H9 (cell line): ENCODE data around the gene MAP3K2. TPM values are rescaled to one million over a fixed set of nuclear protein-coding genes. Genes with fewer than 3 reads are reported as not detected.

ENCODE experiments used
- DNase-seq: peaks from one replicate; pipeline ENCODE4 v3.0.0-alpha.2; 2017
- H2AFZ ChIP-seq: one replicate; pipeline ENCODE4 v1.6.1; 2013; ENCODE audit warnings: mild to moderate bottlenecking, low read length, control low read depth, moderate library complexity
- H2AK5ac ChIP-seq: 2 replicates; pipeline ENCODE4 v1.6.1; 2013; ENCODE audit warnings: low read length, control low read depth, mixed read lengths; ENCODE audit not compliant: insufficient read length
- H2BK120ac ChIP-seq: one replicate; pipeline ENCODE4 v1.6.1; 2013; ENCODE audit warnings: low read depth, mild to moderate bottlenecking, low read length, control low read depth, inconsistent platforms; ENCODE audit not compliant: poor library complexity, severe bottlenecking
- H2BK12ac ChIP-seq: 2 replicates; pipeline ENCODE4 v1.6.1; 2013; ENCODE audit warnings: low read length, control low read depth, mixed read lengths, low read depth; ENCODE audit not compliant: insufficient read length
- H2BK15ac ChIP-seq: 2 replicates; pipeline ENCODE4 v1.6.1; 2013; ENCODE audit warnings: low read depth, low read length, control low read depth
- H2BK20ac ChIP-seq: one replicate; pipeline ENCODE4 v1.6.1; 2013; ENCODE audit warnings: low read depth, mild to moderate bottlenecking, low read length, control low read depth, inconsistent platforms; ENCODE audit not compliant: poor library complexity, severe bottlenecking
- H2BK5ac ChIP-seq: 2 replicates; pipeline ENCODE4 v1.6.1; 2013; ENCODE audit warnings: low read length, control low read depth, mixed read lengths; ENCODE audit not compliant: insufficient read length
- H3K14ac ChIP-seq: 2 replicates; pipeline ENCODE4 v1.6.1; 2013; ENCODE audit warnings: low read length, control low read depth; ENCODE audit not compliant: insufficient read depth
- H3K18ac ChIP-seq: 2 replicates; pipeline ENCODE4 v1.6.1; 2013; ENCODE audit warnings: low read depth, mild to moderate bottlenecking, mixed read lengths, low read length, control low read depth; ENCODE audit not compliant: insufficient read length
- H3K23ac ChIP-seq: 2 replicates; pipeline ENCODE4 v1.6.1; 2013; ENCODE audit warnings: low read length, control low read depth, mixed read lengths, low read depth; ENCODE audit not compliant: insufficient read length
- H3K23me2 ChIP-seq: 2 replicates; pipeline ENCODE4 v1.6.1; 2013; ENCODE audit warnings: low read depth, mild to moderate bottlenecking, mixed read lengths, low read length, control low read depth; ENCODE audit not compliant: insufficient read length, poor library complexity, severe bottlenecking
- H3K27ac ChIP-seq: 2 replicates; pipeline ENCODE4 v1.5.1; 2013; ENCODE audit warnings: low read length, control low read depth, mixed read lengths, low read depth; ENCODE audit not compliant: insufficient read length
- H3K27me3 ChIP-seq: 2 replicates; pipeline ENCODE4 v1.6.1; 2013; ENCODE audit warnings: low read length, control low read depth, inconsistent platforms; ENCODE audit not compliant: insufficient read depth
- H3K4ac ChIP-seq: 2 replicates; pipeline ENCODE4 v1.6.1; 2013; ENCODE audit warnings: low read depth, mild to moderate bottlenecking, control low read depth, inconsistent platforms, low read length, moderate library complexity
- H3K4me1 ChIP-seq: 2 replicates; pipeline ENCODE4 v1.6.1; 2013; ENCODE audit warnings: low read length, control low read depth, inconsistent platforms; ENCODE audit not compliant: insufficient read depth
- H3K4me2 ChIP-seq: 2 replicates; pipeline ENCODE4 v1.6.1; 2013; ENCODE audit warnings: low read length, control low read depth, mixed read lengths; ENCODE audit not compliant: insufficient read length, insufficient read depth
- H3K56ac ChIP-seq: 2 replicates; pipeline ENCODE4 v1.6.1; 2013; ENCODE audit warnings: low read depth, mild to moderate bottlenecking, mixed read lengths, low read length, control low read depth; ENCODE audit not compliant: insufficient read length
- H3K79me1 ChIP-seq: 2 replicates; pipeline ENCODE4 v1.6.1; 2013; ENCODE audit warnings: low read depth, mild to moderate bottlenecking, moderate library complexity, low read length, control low read depth, inconsistent platforms; ENCODE audit not compliant: insufficient read depth, poor library complexity, severe bottlenecking
- H3K79me2 ChIP-seq: 2 replicates; pipeline ENCODE4 v1.6.1; 2013; ENCODE audit warnings: low read length, control low read depth, inconsistent platforms; ENCODE audit not compliant: insufficient read depth
- H3K9ac ChIP-seq: 2 replicates; pipeline ENCODE4 v1.6.1; 2013; ENCODE audit warnings: low read length, control low read depth, mixed read lengths; ENCODE audit not compliant: insufficient read length; ENCODE audit errors: extremely low read depth
- H3K9me3 ChIP-seq: one replicate; pipeline ENCODE4 v1.6.1; 2013; ENCODE audit warnings: low read depth, low read length, inconsistent platforms; ENCODE audit not compliant: control insufficient read depth
- H3T11ph ChIP-seq: one replicate; pipeline ENCODE4 v1.6.1; 2013; ENCODE audit warnings: mild to moderate bottlenecking, low read length, control low read depth, inconsistent platforms
- H4K20me1 ChIP-seq: one replicate; pipeline ENCODE4 v1.6.1; 2013; ENCODE audit not compliant: control insufficient read depth, insufficient read length, insufficient read depth
- H4K5ac ChIP-seq: 2 replicates; pipeline ENCODE4 v1.6.1; 2013; ENCODE audit warnings: low read depth, mild to moderate bottlenecking, mixed read lengths, low read length, control low read depth; ENCODE audit not compliant: insufficient read length
- H4K8ac ChIP-seq: replicated peaks from 2 replicates; pipeline ENCODE4 v1.6.1; 2013; ENCODE audit warnings: low read length, control low read depth, mixed read lengths, low read depth; ENCODE audit not compliant: insufficient read length
- H4K91ac ChIP-seq: 2 replicates; pipeline ENCODE4 v1.6.1; 2013; ENCODE audit warnings: low read depth, mild to moderate bottlenecking, moderate library complexity, mixed read lengths, low read length, control low read depth; ENCODE audit not compliant: insufficient read length
- H3K27ac Mint-ChIP-seq, 3 experiments: 2 replicates in 2 of 3; 3 replicates in 1 of 3; pipeline ENCODE4 v1.8.0; 2020 to 2021; ENCODE audit warnings: mixed read lengths in 3 of 3, mild to moderate bottlenecking in 1 of 3, moderate library complexity in 1 of 3
- H3K27me3 Mint-ChIP-seq: 2 replicates; pipeline ENCODE4 v1.8.0; 2021; ENCODE audit warnings: low read depth, mild to moderate bottlenecking, moderate library complexity, mixed read lengths
- H3K36me3 Mint-ChIP-seq, 3 experiments: 2 replicates in 2 of 3; 3 replicates in 1 of 3; pipeline ENCODE4 v1.8.0; 2020 to 2021; ENCODE audit warnings: low read depth in 3 of 3, mixed read lengths in 3 of 3; ENCODE audit not compliant: insufficient read depth in 1 of 3
- H3K4me1 Mint-ChIP-seq, 2 experiments: 2 replicates each; pipeline ENCODE4 v1.8.0; 2020; ENCODE audit warnings: mixed read lengths in 2 of 2
- H3K4me3 Mint-ChIP-seq, 2 experiments: 2 replicates in 1 of 2; 3 replicates in 1 of 2; pipeline ENCODE4 v1.8.0; 2020 to 2021; ENCODE audit warnings: mild to moderate bottlenecking in 2 of 2, mixed read lengths in 2 of 2, moderate library complexity in 1 of 2
- H3K9me3 Mint-ChIP-seq, 2 experiments: 2 replicates in 1 of 2; 3 replicates in 1 of 2; pipeline ENCODE4 v1.8.0; 2020; ENCODE audit warnings: mild to moderate bottlenecking in 2 of 2, mixed read lengths in 2 of 2, moderate library complexity in 1 of 2
- WGBS: extraction: QIAGEN DNeasy Blood & Tissue Kit; methylation state at CpG from one replicate; pipeline ENCODE4 v1.1.7; 2013; ENCODE audit warnings: missing lambda C conversion rate, low lambda C conversion rate, mixed read lengths; ENCODE audit not compliant: insufficient read length; ENCODE audit errors: extremely low coverage; 5-methylcytosine and 5-hydroxymethylcytosine counted together
- total RNA-seq: library from RNA; stranded (reverse); gene quantifications from 2 replicates; pipeline ENCODE4 v1.2.1, GENCODE V29; 2021
- TF ChIP-seq, protein P1 (sequence below): fragments of 200-600 bp; sonication (generic); conservative IDR thresholded peaks from 3 replicates; pipeline ENCODE4 v1.8.0; 2021; ENCODE audit warnings: antibody characterized with exemption, mild to moderate bottlenecking

MAP3K2 gene
- total RNA-seq, 1 experiment from 2014 or later, result 25.8 TPM

DNA sequence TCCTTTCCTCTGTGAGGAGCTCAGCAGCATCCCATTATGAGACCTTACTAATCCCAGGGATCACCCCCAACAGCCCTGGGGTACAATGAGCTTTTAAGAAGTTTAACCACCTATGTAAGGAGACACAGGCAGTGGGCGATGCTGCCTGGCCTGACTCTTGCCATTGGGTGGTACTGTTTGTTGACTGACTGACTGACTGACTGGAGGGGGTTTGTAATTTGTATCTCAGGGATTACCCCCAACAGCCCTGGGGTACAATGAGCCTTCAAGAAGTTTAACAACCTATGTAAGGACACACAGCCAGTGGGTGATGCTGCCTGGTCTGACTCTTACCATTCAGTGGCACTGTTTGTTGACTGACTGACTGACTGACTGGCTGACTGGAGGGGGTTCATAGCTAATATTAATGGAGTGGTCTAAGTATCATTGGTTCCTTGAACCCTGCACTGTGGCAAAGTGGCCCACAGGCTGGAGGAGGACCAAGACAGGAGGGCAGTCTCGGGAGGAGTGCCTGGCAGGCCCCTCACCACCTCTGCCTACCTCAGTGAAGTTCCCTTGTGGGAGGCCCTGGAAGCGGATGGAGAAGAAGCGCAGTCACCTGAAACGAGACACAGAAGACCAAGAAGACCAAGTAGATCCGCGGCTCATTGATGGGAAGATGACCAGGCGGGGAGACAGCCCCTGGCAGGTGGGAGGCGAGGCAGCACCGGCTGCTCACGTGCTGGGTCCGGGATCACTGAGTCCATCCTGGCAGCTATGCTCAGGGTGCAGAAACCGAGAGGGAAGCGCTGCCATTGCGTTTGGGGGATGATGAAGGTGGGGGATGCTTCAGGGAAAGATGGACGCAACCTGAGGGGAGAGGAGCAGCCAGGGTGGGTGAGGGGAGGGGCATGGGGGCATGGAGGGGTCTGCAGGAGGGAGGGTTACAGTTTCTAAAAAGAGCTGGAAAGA is 38.0 kb upstream of the MAP3K2 start:
- H4K5ac ChIP-seq, result no peak overlapping the region
- H3K23me2 ChIP-seq, result peaks cover 10% of the 10 kb centered on the region
- peaks cover 3% of the 10 kb centered on the region; the same call in 1 of the 2 replicates for H3K27me3 ChIP-seq
- H2BK20ac ChIP-seq, result no peak overlapping the region
- no peak overlapping the region for H3T11ph ChIP-seq
- Mint-ChIP-seq H3K9me3 (peaks cover 0 to 2% of the 10 kb centered on the region in 2 experiments; a peak in 1 of 5 replicates), H3K4me3 (peak overlapping the region in 1 of 2 experiments; percentile 11; a peak in 2 of 5 replicates), H3K4me1 (peaks cover 12 to 17% of the 10 kb centered on the region in 2 experiments), H3K36me3 (no peaks in the 10 kb centered on the region), H3K27ac (no peak overlapping the region; a peak in 1 of 7 replicates), H3K27me3 (peaks cover 44% of the 10 kb centered on the region)
- TF ChIP-seq, protein P1, sequence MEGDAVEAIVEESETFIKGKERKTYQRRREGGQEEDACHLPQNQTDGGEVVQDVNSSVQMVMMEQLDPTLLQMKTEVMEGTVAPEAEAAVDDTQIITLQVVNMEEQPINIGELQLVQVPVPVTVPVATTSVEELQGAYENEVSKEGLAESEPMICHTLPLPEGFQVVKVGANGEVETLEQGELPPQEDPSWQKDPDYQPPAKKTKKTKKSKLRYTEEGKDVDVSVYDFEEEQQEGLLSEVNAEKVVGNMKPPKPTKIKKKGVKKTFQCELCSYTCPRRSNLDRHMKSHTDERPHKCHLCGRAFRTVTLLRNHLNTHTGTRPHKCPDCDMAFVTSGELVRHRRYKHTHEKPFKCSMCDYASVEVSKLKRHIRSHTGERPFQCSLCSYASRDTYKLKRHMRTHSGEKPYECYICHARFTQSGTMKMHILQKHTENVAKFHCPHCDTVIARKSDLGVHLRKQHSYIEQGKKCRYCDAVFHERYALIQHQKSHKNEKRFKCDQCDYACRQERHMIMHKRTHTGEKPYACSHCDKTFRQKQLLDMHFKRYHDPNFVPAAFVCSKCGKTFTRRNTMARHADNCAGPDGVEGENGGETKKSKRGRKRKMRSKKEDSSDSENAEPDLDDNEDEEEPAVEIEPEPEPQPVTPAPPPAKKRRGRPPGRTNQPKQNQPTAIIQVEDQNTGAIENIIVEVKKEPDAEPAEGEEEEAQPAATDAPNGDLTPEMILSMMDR, result no peak
- no peak overlapping the region for H2AK5ac ChIP-seq
- no peak overlapping the region for H2BK12ac ChIP-seq
- no peak for DNase-seq
- H3K27ac ChIP-seq, result no peak overlapping the region
- no peaks in the 10 kb centered on the region for H3K79me2 ChIP-seq
- no peak overlapping the region for H2AFZ ChIP-seq
- H2BK5ac ChIP-seq, result no peak overlapping the region
- no peaks in the 10 kb centered on the region for H4K20me1 ChIP-seq
- no peak overlapping the region for H3K14ac ChIP-seq
- no peaks in the 10 kb centered on the region for H3K79me1 ChIP-seq
- H4K8ac ChIP-seq, result no peak overlapping the region
- H3K23ac ChIP-seq, result no peak overlapping the region
- H2BK120ac ChIP-seq, result no peak overlapping the region
- H3K4me2 ChIP-seq, result no peak overlapping the region
- no peak overlapping the region for H2BK15ac ChIP-seq
- H3K9me3 ChIP-seq, result no peaks in the 10 kb centered on the region
- no peak overlapping the region for H3K18ac ChIP-seq
- no peak overlapping the region for H3K9ac ChIP-seq
- H3K4ac ChIP-seq, result no peak overlapping the region
- no peak overlapping the region for H4K91ac ChIP-seq
- H3K56ac ChIP-seq, result no peak overlapping the region
- no peaks in the 10 kb centered on the region for H3K4me1 ChIP-seq
- no CpG with 5 or more reads among the region's 16 CpGs for WGBS
